ENCODE results near the gene TRIM44. TPM values are rescaled to one million over a fixed set of nuclear protein-coding genes. Genes with fewer than 3 reads are reported as not detected.

TRIM44 gene
- total and polyA plus RNA-seq, 7 experiments from 2014 or later: 35.7 to 60.8 (median 58.6) TPM

DNA sequence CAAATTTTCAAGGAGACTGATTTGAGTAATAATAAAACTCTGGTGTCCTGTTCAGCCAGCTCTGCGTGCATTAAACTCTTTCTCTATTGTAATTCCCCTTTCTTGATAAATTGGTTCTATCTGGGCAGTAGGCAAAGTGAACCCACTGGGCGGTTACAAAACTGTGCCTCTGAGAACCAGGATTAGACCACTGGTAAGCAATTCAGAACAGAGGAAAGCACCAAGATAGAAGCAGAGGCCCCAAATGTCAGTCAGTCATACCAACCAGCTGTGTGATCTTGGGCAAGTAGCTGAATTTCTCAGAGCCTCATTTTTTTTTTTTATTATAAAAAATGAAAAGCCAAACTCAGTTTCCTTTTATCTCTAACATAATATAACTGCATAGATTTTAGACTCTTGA, 54.9 kb downstream of the TRIM44 start:
- Histone ChIP-seq H3K27me3 (ENCODE audit: control insufficient read depth in 2 of 2, insufficient read depth in 2 of 2, low read length in 2 of 2) (no peaks in the 10 kb centered on the region), H3K4me3 (ENCODE audit: low read length) (no peak overlapping the region), H3K27ac (ENCODE audit: low read depth, low read length) (no peak overlapping the region), H3K4me1 (ENCODE audit: control insufficient read depth in 2 of 2, insufficient read depth in 2 of 2, low read length in 2 of 2) (no peaks in the 10 kb centered on the region), H3K36me3 (ENCODE audit: control insufficient read depth in 2 of 3, insufficient read depth in 3 of 3, low read length in 3 of 3) (no peaks in the 10 kb centered on the region), H3K9me3 (ENCODE audit: control insufficient read depth in 2 of 3, low read length in 3 of 3) (no peaks in the 10 kb centered on the region)
- Mint-ChIP-seq H3K36me3 (peaks cover 8 to 50% (median 19%) of the 10 kb centered on the region in 5 donors), H3K9me3 (peaks cover 0 to 12% (median 5%) of the 10 kb centered on the region in 11 donors), H3K27me3 (no peaks in the 10 kb centered on the region), H3K27ac (peak overlapping the region in 1 of 9 donors; percentile 24), H3K4me1 (peaks cover 9 to 91% (median 70%) of the 10 kb centered on the region in 7 donors), H3K4me3 (no peak overlapping the region)
- DNase-seq (no peak), ATAC-seq (no peak)
- CTCF ChIA-PET: no interaction called here
- POLR2A ChIA-PET: no interaction called here
- intact Hi-C loops (cut with micrococcal nuclease): no loop called here

DNA sequence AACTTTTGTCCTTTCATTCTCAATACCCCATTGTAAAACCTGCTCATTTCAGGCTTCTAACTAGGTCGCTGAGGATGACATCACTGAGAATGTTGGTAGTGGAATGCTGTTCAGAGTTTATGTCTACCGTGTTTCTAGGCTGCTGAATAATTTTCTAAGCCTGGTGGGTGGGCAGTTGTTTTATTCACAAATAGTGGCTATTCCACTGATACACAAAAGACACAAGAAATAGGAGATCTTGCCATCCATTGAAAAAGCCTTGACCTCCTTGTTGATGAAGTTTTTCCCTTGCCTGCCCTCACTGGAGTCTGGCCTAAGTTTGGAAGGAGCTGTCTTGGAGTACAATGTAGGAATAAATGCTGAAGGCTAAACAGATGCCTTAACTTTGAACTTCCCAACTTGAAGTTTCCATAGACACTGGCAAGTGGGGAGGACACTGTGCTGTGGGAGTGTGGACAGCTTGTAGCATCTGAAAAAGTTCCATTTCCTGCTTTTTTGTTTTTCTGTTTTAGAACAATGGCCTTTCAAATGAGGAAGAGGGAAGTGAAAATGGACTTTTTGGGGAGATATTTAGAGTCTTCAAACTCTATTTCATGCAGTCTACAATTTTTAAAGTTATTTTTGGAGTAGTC, 59.2 kb downstream of the TRIM44 start:
- no peak overlapping the region for H3K4me3 ChIP-seq (ENCODE audit: low read length)
- Mint-ChIP-seq H3K27me3 (no peaks in the 10 kb centered on the region), H3K4me3 (no peak overlapping the region), H3K36me3 (peaks cover 6 to 51% (median 25%) of the 10 kb centered on the region in 5 donors), H3K4me1 (peaks cover 4 to 63% (median 48%) of the 10 kb centered on the region in 7 donors), H3K27ac (peak overlapping the region in 2 of 9 donors; percentile 14 to 24), H3K9me3 (peaks cover 0 to 7% (median 2%) of the 10 kb centered on the region in 11 donors)
- ATAC-seq: no peak
- ChIA-PET POLR2A (no interaction called here), CTCF (interaction anchor here (0.6 kb wide), 1 partner anchor 1487 kb away, joined by 3 read pairs; no protein-coding TSS in a partner anchor)
- H3K27ac ChIP-seq (ENCODE audit: low read depth, low read length): no peak overlapping the region
- intact Hi-C loops (cut with micrococcal nuclease): no loop called here
- H3K9me3 ChIP-seq (ENCODE audit: control insufficient read depth in 2 of 3, low read length in 3 of 3): no peaks in the 10 kb centered on the region
- DNase-seq: no peak
- peaks cover under 1 to 16% (median 4%) of the 10 kb centered on the region in 3 experiments for H3K36me3 ChIP-seq (ENCODE audit: control insufficient read depth in 2 of 3, insufficient read depth in 3 of 3, low read length in 3 of 3)
- no peaks in the 10 kb centered on the region for H3K27me3 ChIP-seq (ENCODE audit: control insufficient read depth in 2 of 2, insufficient read depth in 2 of 2, low read length in 2 of 2)
- no peaks in the 10 kb centered on the region for H3K4me1 ChIP-seq (ENCODE audit: control insufficient read depth in 2 of 2, insufficient read depth in 2 of 2, low read length in 2 of 2)

DNA sequence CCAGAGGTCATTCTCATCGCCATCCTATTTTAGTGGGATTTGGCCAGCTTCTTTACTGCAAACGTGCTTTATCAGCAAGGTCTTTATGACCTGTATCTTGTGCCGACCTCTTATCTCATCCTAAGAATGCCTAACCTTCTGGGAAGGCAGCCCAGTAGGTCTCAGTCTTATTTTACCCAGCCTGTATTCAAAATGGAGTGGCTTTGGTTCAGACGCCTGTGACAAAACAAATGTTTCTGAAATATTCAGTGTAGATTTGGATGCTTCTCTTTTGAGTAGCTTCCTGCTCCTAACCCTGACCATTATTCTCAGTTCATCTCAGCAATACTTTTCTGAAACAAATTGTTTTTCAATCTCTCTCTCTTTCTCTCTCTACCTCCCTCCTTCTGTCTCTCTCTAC, 60.1 kb downstream of the TRIM44 start:
- Mint-ChIP-seq H3K9me3 (peaks cover 0 to 9% (median 2%) of the 10 kb centered on the region in 11 donors), H3K27me3 (no peaks in the 10 kb centered on the region), H3K36me3 (peaks cover 11 to 56% (median 32%) of the 10 kb centered on the region in 5 donors), H3K4me3 (no peak overlapping the region), H3K27ac (no peak overlapping the region), H3K4me1 (peaks cover 4 to 54% (median 40%) of the 10 kb centered on the region in 7 donors)
- ChIA-PET POLR2A (no interaction called here), CTCF (no interaction called here)
- no peak for DNase-seq
- H3K27me3 ChIP-seq (ENCODE audit: control insufficient read depth in 2 of 2, insufficient read depth in 2 of 2, low read length in 2 of 2): no peaks in the 10 kb centered on the region
- ATAC-seq: no peak
- no peak overlapping the region for H3K27ac ChIP-seq (ENCODE audit: low read depth, low read length)
- H3K9me3 ChIP-seq (ENCODE audit: control insufficient read depth in 2 of 3, low read length in 3 of 3): no peaks in the 10 kb centered on the region
- no peaks in the 10 kb centered on the region for H3K4me1 ChIP-seq (ENCODE audit: control insufficient read depth in 2 of 2, insufficient read depth in 2 of 2, low read length in 2 of 2)
- intact Hi-C loops (cut with micrococcal nuclease): no loop called here
- H3K4me3 ChIP-seq (ENCODE audit: low read length): no peak overlapping the region
- peaks cover 4 to 25% (median 7%) of the 10 kb centered on the region in 3 experiments for H3K36me3 ChIP-seq (ENCODE audit: control insufficient read depth in 2 of 3, insufficient read depth in 3 of 3, low read length in 3 of 3)

DNA sequence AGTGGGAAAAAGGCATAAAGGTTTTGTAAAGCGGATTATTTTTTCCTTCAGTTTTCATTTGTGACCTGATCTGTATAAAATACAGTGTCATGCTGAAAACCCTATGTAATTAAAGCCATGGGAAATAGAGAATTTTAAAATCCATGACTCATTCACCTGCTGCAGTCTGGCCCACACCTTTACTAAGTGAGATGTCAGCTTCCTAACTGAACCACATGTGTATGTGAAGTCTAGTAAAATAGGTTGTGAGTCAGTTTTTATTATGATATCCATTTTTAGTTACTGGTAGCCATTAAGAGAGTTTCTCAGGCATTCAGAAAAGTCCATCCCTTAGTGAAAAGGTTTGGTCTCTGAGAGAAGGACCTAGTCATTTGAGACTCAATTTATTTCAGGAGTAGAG, 60.9 kb downstream of the TRIM44 start:
- peaks cover 0 to 13% (median 2%) of the 10 kb centered on the region in 11 donors for H3K9me3 Mint-ChIP-seq

GRCh38 chr11:35723913-35724312, 61.3 kb downstream of the TRIM44 start:
- H3K36me3 Mint-ChIP-seq: peaks cover 15 to 62% (median 44%) of the 10 kb centered on the region in 5 donors
- no peak for DNase-seq
- H3K9me3 Mint-ChIP-seq: peaks cover 0 to 17% (median 3%) of the 10 kb centered on the region in 11 donors

More for the DNA sequence above, 60.9 kb downstream of the TRIM44 start:
- ChIA-PET POLR2A (no interaction called here), CTCF (no interaction called here)
- Histone ChIP-seq H3K27ac (ENCODE audit: low read depth, low read length) (no peak overlapping the region), H3K4me3 (ENCODE audit: low read length) (no peak overlapping the region), H3K27me3 (ENCODE audit: control insufficient read depth in 2 of 2, insufficient read depth in 2 of 2, low read length in 2 of 2) (no peaks in the 10 kb centered on the region), H3K9me3 (ENCODE audit: control insufficient read depth in 2 of 3, low read length in 3 of 3) (no peaks in the 10 kb centered on the region), H3K36me3 (ENCODE audit: control insufficient read depth in 2 of 3, insufficient read depth in 3 of 3, low read length in 3 of 3) (peaks cover 4 to 32% (median 7%) of the 10 kb centered on the region in 3 experiments), H3K4me1 (ENCODE audit: control insufficient read depth in 2 of 2, insufficient read depth in 2 of 2, low read length in 2 of 2) (no peaks in the 10 kb centered on the region)
- Mint-ChIP-seq H3K4me3 (no peak overlapping the region), H3K36me3 (peaks cover 11 to 61% (median 39%) of the 10 kb centered on the region in 5 donors), H3K27ac (no peak overlapping the region), H3K27me3 (no peaks in the 10 kb centered on the region), H3K4me1 (peaks cover 4 to 47% (median 33%) of the 10 kb centered on the region in 7 donors)
- intact Hi-C loops (cut with micrococcal nuclease): no loop called here
- ATAC-seq (no peak), DNase-seq (no peak)

DNA sequence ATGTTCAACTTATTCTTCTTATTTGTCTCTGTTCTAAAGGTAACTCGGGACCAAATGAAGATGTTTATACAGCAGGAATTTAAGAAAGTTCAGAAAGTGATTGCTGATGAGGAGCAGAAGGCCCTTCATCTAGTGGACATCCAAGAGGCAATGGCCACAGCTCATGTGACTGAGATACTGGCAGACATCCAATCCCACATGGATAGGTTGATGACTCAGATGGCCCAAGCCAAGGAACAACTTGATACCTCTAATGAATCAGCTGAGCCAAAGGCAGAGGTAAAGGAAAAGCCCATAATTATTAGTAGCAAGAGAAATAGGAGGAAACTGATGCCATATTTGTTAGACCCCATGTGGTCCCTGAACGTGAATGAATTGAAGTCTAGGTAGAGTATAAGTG, 63.3 kb downstream of the TRIM44 start:
- Histone ChIP-seq H3K27me3 (ENCODE audit: control insufficient read depth in 2 of 2, insufficient read depth in 2 of 2, low read length in 2 of 2) (no peaks in the 10 kb centered on the region), H3K4me3 (ENCODE audit: low read length) (no peak overlapping the region), H3K36me3 (ENCODE audit: control insufficient read depth in 2 of 3, insufficient read depth in 3 of 3, low read length in 3 of 3) (peaks cover 5 to 50% (median 13%) of the 10 kb centered on the region in 3 experiments), H3K4me1 (ENCODE audit: control insufficient read depth in 2 of 2, insufficient read depth in 2 of 2, low read length in 2 of 2) (no peaks in the 10 kb centered on the region), H3K9me3 (ENCODE audit: control insufficient read depth in 2 of 3, low read length in 3 of 3) (peaks cover 0 to 17% (median 0%) of the 10 kb centered on the region in 3 experiments), H3K27ac (ENCODE audit: low read depth, low read length) (no peak overlapping the region)
- Mint-ChIP-seq H3K27ac (peak overlapping the region in 1 of 9 donors; percentile 22), H3K27me3 (no peaks in the 10 kb centered on the region), H3K4me1 (peaks cover 4 to 30% (median 18%) of the 10 kb centered on the region in 7 donors), H3K9me3 (peaks cover 2 to 32% (median 16%) of the 10 kb centered on the region in 11 donors), H3K4me3 (no peak overlapping the region), H3K36me3 (peaks cover 24 to 73% (median 54%) of the 10 kb centered on the region in 5 donors)
- DNase-seq (no peak), ATAC-seq (no peak)
- ChIA-PET CTCF (no interaction called here), POLR2A (no interaction called here)
- intact Hi-C loops (cut with micrococcal nuclease): no loop called here

More at GRCh38 chr11:35723913-35724312, 61.3 kb downstream of the TRIM44 start:
- ChIA-PET CTCF (no interaction called here), POLR2A (interaction anchor here (1.1 kb wide), 1 partner anchor 47 kb away, joined by 4 read pairs; no protein-coding TSS in a partner anchor)
- no peaks in the 10 kb centered on the region for H3K27me3 ChIP-seq (ENCODE audit: control insufficient read depth in 2 of 2, insufficient read depth in 2 of 2, low read length in 2 of 2)
- H3K4me1 Mint-ChIP-seq: peaks cover 4 to 44% (median 30%) of the 10 kb centered on the region in 7 donors
- H3K27ac Mint-ChIP-seq: no peak overlapping the region
- no peak for ATAC-seq
- H3K27ac ChIP-seq (ENCODE audit: low read depth, low read length): no peak overlapping the region
- H3K9me3 ChIP-seq (ENCODE audit: control insufficient read depth in 2 of 3, low read length in 3 of 3): peaks cover 0 to 3% (median 0%) of the 10 kb centered on the region in 3 experiments
- no peaks in the 10 kb centered on the region for H3K4me1 ChIP-seq (ENCODE audit: control insufficient read depth in 2 of 2, insufficient read depth in 2 of 2, low read length in 2 of 2)
- intact Hi-C loops (cut with micrococcal nuclease): no loop called here
- peaks cover 4 to 36% (median 11%) of the 10 kb centered on the region in 3 experiments for H3K36me3 ChIP-seq (ENCODE audit: control insufficient read depth in 2 of 3, insufficient read depth in 3 of 3, low read length in 3 of 3)
- no peaks in the 10 kb centered on the region for H3K27me3 Mint-ChIP-seq
- H3K4me3 ChIP-seq (ENCODE audit: low read length): no peak overlapping the region
- H3K4me3 Mint-ChIP-seq: no peak overlapping the region
